ENCODE data around the gene RICTOR. TPM values are rescaled to one million over a fixed set of nuclear protein-coding genes. Genes with fewer than 3 reads are reported as not detected.
A peak's percentile ranks its signal among the peaks of the same experiment; 100 is the strongest.
"Not testable (repeated sequence)": the region's sequence is repeated elsewhere in the genome, so short reads cannot be mapped to it uniquely, and the experiment has no call there.

RICTOR gene
- total RNA-seq, 1 experiment from 2014 or later, result 41.1 TPM

- TF ChIP-seq CTCF (IDR thresholded peaks at IDR 0.05; ENCODE audit: unreplicated experiment), result no peak
- CTCF ChIA-PET, result no interaction called here
- Mint-ChIP-seq H3K9me3 (ENCODE audit: low read depth, unreplicated experiment) (no peaks in the 10 kb centered on the region), H3K27me3 (ENCODE audit: unreplicated experiment) (no peaks in the 10 kb centered on the region), H3K4me3 (ENCODE audit: low read depth, unreplicated experiment) (no peak overlapping the region), H3K27ac (ENCODE audit: unreplicated experiment) (no peak overlapping the region), H3K4me1 (ENCODE audit: low read depth, unreplicated experiment) (peaks cover 28% of the 10 kb centered on the region), H3K36me3 (ENCODE audit: insufficient read depth, unreplicated experiment) (peaks cover 9% of the 10 kb centered on the region)
- BruUV-seq (replicated peaks), result no TSS peak
- DNase-seq, result no peak
- intact Hi-C loops (cut with micrococcal nuclease; ENCODE audit: unreplicated experiment), result no loop called here
Observed at GRCh38 chr5:39052141-39052540, 22.1 kb downstream of the RICTOR start.

GRCh38 chr5:39049315-39049714 is 24.9 kb downstream of the RICTOR start:
- H3K4me3 Mint-ChIP-seq (ENCODE audit: low read depth, unreplicated experiment), result no peak overlapping the region
- TF ChIP-seq CTCF (IDR thresholded peaks at IDR 0.05; ENCODE audit: unreplicated experiment), result no peak
- H3K4me1 Mint-ChIP-seq (ENCODE audit: low read depth, unreplicated experiment), result peaks cover 9% of the 10 kb centered on the region
- H3K27me3 Mint-ChIP-seq (ENCODE audit: unreplicated experiment), result no peaks in the 10 kb centered on the region
- no TSS peak for BruUV-seq (replicated peaks)
- no peak for DNase-seq
- CTCF ChIA-PET, result no interaction called here
- intact Hi-C loops (cut with micrococcal nuclease; ENCODE audit: unreplicated experiment), result no loop called here
- no peaks in the 10 kb centered on the region for H3K9me3 Mint-ChIP-seq (ENCODE audit: low read depth, unreplicated experiment)
- no peak overlapping the region for H3K27ac Mint-ChIP-seq (ENCODE audit: unreplicated experiment)
- peaks cover 5% of the 10 kb centered on the region for H3K36me3 Mint-ChIP-seq (ENCODE audit: insufficient read depth, unreplicated experiment)

GRCh38 chr5:39040875-39041274 is 33.3 kb downstream of the RICTOR start:
- Mint-ChIP-seq H3K27ac (ENCODE audit: unreplicated experiment) (peak overlapping the region; percentile 40), H3K36me3 (ENCODE audit: insufficient read depth, unreplicated experiment) (no peaks in the 10 kb centered on the region), H3K9me3 (ENCODE audit: low read depth, unreplicated experiment) (peaks cover under 1% of the 10 kb centered on the region), H3K4me1 (ENCODE audit: low read depth, unreplicated experiment) (peaks cover 9% of the 10 kb centered on the region), H3K4me3 (ENCODE audit: low read depth, unreplicated experiment) (no peak overlapping the region), H3K27me3 (ENCODE audit: unreplicated experiment) (no peaks in the 10 kb centered on the region)
- CTCF ChIA-PET, result interaction anchor here (1.2 kb wide), 1 partner anchor 10 kb away, joined by 3 read pairs; no protein-coding TSS in a partner anchor
- no peak for DNase-seq
- no TSS peak for BruUV-seq (replicated peaks)
- intact Hi-C loops (cut with micrococcal nuclease; ENCODE audit: unreplicated experiment), result no loop called here
- no peak for TF ChIP-seq CTCF (IDR thresholded peaks at IDR 0.05; ENCODE audit: unreplicated experiment)

GRCh38 chr5:39034493-39034892 is 39.7 kb downstream of the RICTOR start:
- CTCF ChIA-PET, result interaction anchor here (0.6 kb wide), 1 partner anchor 36 kb away, joined by 3 read pairs; no protein-coding TSS in a partner anchor
- DNase-seq; H3K36me3 Mint-ChIP-seq (ENCODE audit: insufficient read depth, unreplicated experiment); BruUV-seq (replicated peaks); H3K27me3 Mint-ChIP-seq (ENCODE audit: unreplicated experiment); H3K4me3 Mint-ChIP-seq (ENCODE audit: low read depth, unreplicated experiment); H3K9me3 Mint-ChIP-seq (ENCODE audit: low read depth, unreplicated experiment); intact Hi-C loops (cut with micrococcal nuclease; ENCODE audit: unreplicated experiment); H3K27ac Mint-ChIP-seq (ENCODE audit: unreplicated experiment): not testable (repeated sequence)
- H3K4me1 Mint-ChIP-seq (ENCODE audit: low read depth, unreplicated experiment), result peaks cover 24% of the 10 kb centered on the region

- H3K27me3 Mint-ChIP-seq (ENCODE audit: unreplicated experiment), result no peaks in the 10 kb centered on the region
- H3K4me3 Mint-ChIP-seq (ENCODE audit: low read depth, unreplicated experiment), result no peak overlapping the region
- no TSS peak for BruUV-seq (replicated peaks)
- intact Hi-C loops (cut with micrococcal nuclease; ENCODE audit: unreplicated experiment), result no loop called here
- peaks cover 7% of the 10 kb centered on the region for H3K9me3 Mint-ChIP-seq (ENCODE audit: low read depth, unreplicated experiment)
- H3K36me3 Mint-ChIP-seq (ENCODE audit: insufficient read depth, unreplicated experiment), result peaks cover under 1% of the 10 kb centered on the region
- DNase-seq, result no peak
- H3K27ac Mint-ChIP-seq (ENCODE audit: unreplicated experiment), result no peak overlapping the region
- CTCF ChIA-PET, result interaction anchor here (0.6 to 1.0 kb wide), 3 partner anchors 10 to 1998 kb away, joined by 3 to 7 read pairs (median 5); no protein-coding TSS in a partner anchor
- peaks cover 24% of the 10 kb centered on the region for H3K4me1 Mint-ChIP-seq (ENCODE audit: low read depth, unreplicated experiment)
- TF ChIP-seq CTCF (IDR thresholded peaks at IDR 0.05; ENCODE audit: unreplicated experiment), result no peak
Observed at GRCh38 chr5:39031041-39031440, 43.2 kb downstream of the RICTOR start.
